SU-DHL-6 (cell line): ENCODE measurements around the gene LMOD1.
"Not testable (repeated sequence)": the region's sequence is repeated elsewhere in the genome, so short reads cannot be mapped to it uniquely, and the experiment has no call there.

Source experiments
- H2AFZ ChIP-seq: fragments of 200-600 bp; sonication (generic); 2 replicates; pipeline ENCODE4 v1.6.1; 2014; ENCODE audit warnings: low read depth, mild to moderate bottlenecking, moderate library complexity, mixed read lengths, antibody characterized with exemption, low read length; ENCODE audit not compliant: severe bottlenecking
- H3F3A ChIP-seq: fragments of 200-600 bp; shearing (Covaris generic); 2 replicates; pipeline ENCODE4 v1.6.0; 2016; ENCODE audit warnings: antibody characterized with exemption, mild to moderate bottlenecking; ENCODE audit not compliant: insufficient read depth
- H3K27ac ChIP-seq: fragments of 200-600 bp; sonication (generic); 2 replicates; pipeline ENCODE4 v1.5.1; 2016; ENCODE audit warnings: low read depth, mild to moderate bottlenecking, low read length, moderate library complexity, mixed read lengths
- H3K27me3 ChIP-seq: fragments of 200-600 bp; sonication (generic), shearing (Covaris generic); 2 replicates; pipeline ENCODE4 v1.6.0; 2014; ENCODE audit warnings: mild to moderate bottlenecking, low read length
- H3K36me3 ChIP-seq: fragments of 200-600 bp; sonication (generic); 2 replicates; pipeline ENCODE4 v1.6.1; 2014; ENCODE audit warnings: mild to moderate bottlenecking, low read length, mixed read lengths
- H3K4me2 ChIP-seq: fragments of 300-600, 200-600 bp; shearing (Covaris generic), sonication (generic); 2 replicates; pipeline ENCODE4 v1.6.0; 2014; ENCODE audit warnings: low read length, low read depth, mild to moderate bottlenecking; ENCODE audit not compliant: poor library complexity, severe bottlenecking
- H3K4me3 ChIP-seq: fragments of 200-600 bp; sonication (generic); 2 replicates; pipeline ENCODE4 v1.5.1; 2014; ENCODE audit warnings: antibody characterized with exemption, low read length, mild to moderate bottlenecking, mixed read lengths; ENCODE audit not compliant: insufficient read depth, poor library complexity, severe bottlenecking
- H3K79me2 ChIP-seq: fragments of 200-600 bp; sonication (generic); 2 replicates; pipeline ENCODE4 v1.6.1; 2014; ENCODE audit warnings: mild to moderate bottlenecking, low read length, moderate library complexity; ENCODE audit not compliant: insufficient read depth
- H3K9ac ChIP-seq: fragments of 200-600 bp; sonication (generic); 2 replicates; pipeline ENCODE4 v1.7.0; 2014; ENCODE audit warnings: mild to moderate bottlenecking, low read length
- H3K9me2 ChIP-seq: fragments of 200-600 bp; sonication (generic); replicated peaks from 2 replicates; pipeline ENCODE4 v1.6.1; 2014; ENCODE audit warnings: low read length; ENCODE audit not compliant: insufficient read depth
- H3K9me3 ChIP-seq: fragments of 200-600 bp; sonication (generic); 2 replicates; pipeline ENCODE4 v1.6.1; 2014; ENCODE audit warnings: low read length, mixed read lengths; ENCODE audit not compliant: insufficient read depth
- H4K20me1 ChIP-seq: fragments of 200-600 bp; sonication (generic); 2 replicates; pipeline ENCODE4 v1.6.1; 2014; ENCODE audit warnings: low read depth, mild to moderate bottlenecking, antibody characterized with exemption, low read length, moderate library complexity, mixed read lengths
- CTCF ChIP-seq: fragments of 200-600 bp; sonication (generic); IDR thresholded peaks from one replicate; pipeline ENCODE4 v1.5.1; 2017; ENCODE audit warnings: antibody characterized with exemption, mild to moderate bottlenecking, low read length, moderate library complexity; ENCODE audit not compliant: insufficient read depth, poor library complexity, severe bottlenecking
- EZH2phosphoT487 ChIP-seq: fragments of 200-600 bp; sonication (generic), shearing (Covaris generic); conservative IDR thresholded peaks from 2 replicates; pipeline ENCODE4 v1.6.1; 2018; ENCODE audit warnings: mild to moderate bottlenecking, antibody characterized with exemption, low read length, moderate library complexity, mixed read lengths

The LMOD1 gene

GRCh38 chr1:201964261-201964660 lies 17.9 kb upstream of the LMOD1 start:
- Histone ChIP-seq H3K36me3 (peaks cover 22% of the 10 kb centered on the region), H3K27ac (no peak overlapping the region), H3K4me2 (no peak overlapping the region), H3K27me3 (no peaks in the 10 kb centered on the region), H4K20me1 (no peaks in the 10 kb centered on the region), H3K9ac (no peak overlapping the region), H3K79me2 (peaks cover 3% of the 10 kb centered on the region; the same call in 1 of the 2 replicates), H3K9me3 (no peaks in the 10 kb centered on the region), H3F3A (peaks cover 6% of the 10 kb centered on the region; the same call in 1 of the 2 replicates), H2AFZ (no peak overlapping the region), H3K4me3 (no peak overlapping the region), H3K9me2 (no peaks in the 10 kb centered on the region)
- TF ChIP-seq EZH2phosphoT487 (no peak), CTCF (no peak)

GRCh38 chr1:201962382-201962781 lies 16.0 kb upstream of the LMOD1 start:
- H3K9me3 ChIP-seq, H2AFZ ChIP-seq, H3K9ac ChIP-seq, H4K20me1 ChIP-seq, H3F3A ChIP-seq, H3K4me3 ChIP-seq, H3K4me2 ChIP-seq, H3K27ac ChIP-seq, H3K9me2 ChIP-seq, H3K79me2 ChIP-seq, H3K27me3 ChIP-seq: not testable (repeated sequence)
- H3K36me3 ChIP-seq, result peaks cover 23% of the 10 kb centered on the region

GRCh38 chr1:201958348-201958747 lies 12.0 kb upstream of the LMOD1 start:
- H3K9me2 ChIP-seq, result no peaks in the 10 kb centered on the region
- TF ChIP-seq EZH2phosphoT487 (no peak), CTCF (no peak)
- no peak overlapping the region for H3K27ac ChIP-seq
- H2AFZ ChIP-seq, result no peak overlapping the region
- no peak overlapping the region for H3K4me2 ChIP-seq
- peaks cover 23% of the 10 kb centered on the region for H3K79me2 ChIP-seq
- no peaks in the 10 kb centered on the region for H3K27me3 ChIP-seq
- no peaks in the 10 kb centered on the region for H4K20me1 ChIP-seq
- H3K9me3 ChIP-seq, result no peaks in the 10 kb centered on the region
- H3F3A ChIP-seq, result no peaks in the 10 kb centered on the region
- H3K4me3 ChIP-seq, result no peak overlapping the region
- no peak overlapping the region for H3K9ac ChIP-seq
- H3K36me3 ChIP-seq, result peaks cover 13% of the 10 kb centered on the region

- no peaks in the 10 kb centered on the region for H3K9me2 ChIP-seq
- H2AFZ ChIP-seq, result peak overlapping the region; percentile 79
- peaks cover 6% of the 10 kb centered on the region; the same call in 1 of the 2 replicates for H3K36me3 ChIP-seq
- no peaks in the 10 kb centered on the region for H3K27me3 ChIP-seq
- H3K9ac ChIP-seq, result peak overlapping the region; percentile 86
- 0 out of 2 replicates have a peak overlapping the region, but pooled peaks have one; percentile 6 for H3K27ac ChIP-seq
- peak overlapping the region; percentile 83 for H3K4me3 ChIP-seq
- H4K20me1 ChIP-seq, result no peaks in the 10 kb centered on the region
- no peak for TF ChIP-seq CTCF
- peaks cover 23% of the 10 kb centered on the region for H3K79me2 ChIP-seq
- H3K4me2 ChIP-seq, result peak overlapping the region; percentile 84
- H3K9me3 ChIP-seq, result no peaks in the 10 kb centered on the region
- no peaks in the 10 kb centered on the region for H3F3A ChIP-seq
Observed at GRCh38 chr1:201955729-201956143, 9.4 kb upstream of the LMOD1 start.
